ENCODE results near the gene MID1.

DNA sequence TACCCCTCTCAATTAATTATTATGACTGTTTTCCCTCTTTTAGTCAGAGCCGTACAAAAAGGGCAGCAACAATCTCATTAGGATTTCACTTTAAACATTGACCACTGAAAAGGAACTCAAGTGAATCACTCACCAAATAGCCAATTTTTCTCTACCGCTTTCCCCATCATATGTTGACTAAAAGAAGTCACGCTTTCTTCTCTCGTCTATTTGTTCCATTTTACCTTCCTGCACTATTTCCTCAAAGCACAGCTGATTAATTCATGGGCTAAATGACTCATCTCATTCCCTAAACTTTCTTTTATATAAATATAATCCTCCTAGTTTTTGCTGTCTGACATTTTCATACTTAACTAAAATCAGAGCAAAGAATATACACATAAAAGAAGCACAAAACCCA lies 8.2 kb downstream of the MID1 start:
- no peak for TF ChIP-seq POLR2A (IDR thresholded peaks at IDR 0.05)
- TF ChIP-seq, protein P1, sequence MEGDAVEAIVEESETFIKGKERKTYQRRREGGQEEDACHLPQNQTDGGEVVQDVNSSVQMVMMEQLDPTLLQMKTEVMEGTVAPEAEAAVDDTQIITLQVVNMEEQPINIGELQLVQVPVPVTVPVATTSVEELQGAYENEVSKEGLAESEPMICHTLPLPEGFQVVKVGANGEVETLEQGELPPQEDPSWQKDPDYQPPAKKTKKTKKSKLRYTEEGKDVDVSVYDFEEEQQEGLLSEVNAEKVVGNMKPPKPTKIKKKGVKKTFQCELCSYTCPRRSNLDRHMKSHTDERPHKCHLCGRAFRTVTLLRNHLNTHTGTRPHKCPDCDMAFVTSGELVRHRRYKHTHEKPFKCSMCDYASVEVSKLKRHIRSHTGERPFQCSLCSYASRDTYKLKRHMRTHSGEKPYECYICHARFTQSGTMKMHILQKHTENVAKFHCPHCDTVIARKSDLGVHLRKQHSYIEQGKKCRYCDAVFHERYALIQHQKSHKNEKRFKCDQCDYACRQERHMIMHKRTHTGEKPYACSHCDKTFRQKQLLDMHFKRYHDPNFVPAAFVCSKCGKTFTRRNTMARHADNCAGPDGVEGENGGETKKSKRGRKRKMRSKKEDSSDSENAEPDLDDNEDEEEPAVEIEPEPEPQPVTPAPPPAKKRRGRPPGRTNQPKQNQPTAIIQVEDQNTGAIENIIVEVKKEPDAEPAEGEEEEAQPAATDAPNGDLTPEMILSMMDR (IDR thresholded peaks at IDR 0.05), result no peak

Measured in Peyer's patch (tissue), 4 donors.